MM.1S (cell line): ENCODE measurements around the gene TPSD1.
"Not testable (repeated sequence)": the region's sequence is repeated elsewhere in the genome, so short reads cannot be mapped to it uniquely, and the experiment has no call there.

ENCODE experiments used
- CTCF ChIP-seq: fragments of 300-600 bp; sonication (generic); IDR thresholded peaks from 2 replicates; pipeline ENCODE4 v1.5.1; 2016; ENCODE audit warnings: antibody characterized with exemption, low read length, mixed read lengths
- EZH2 ChIP-seq: fragments of 300-600 bp; sonication (generic); optimal IDR thresholded peaks from 2 replicates; pipeline ENCODE3; 2017; ENCODE audit warnings: low read depth, mild to moderate bottlenecking, antibody characterized with exemption, low read length, mixed read lengths

- TF ChIP-seq CTCF, EZH2: not testable (repeated sequence)
Measured at GRCh38 chr16:1238909-1239308, 17.0 kb upstream of the TPSD1 start.
